Common myeloid progenitor, CD34-positive (primary cell): ENCODE measurements around the gene COQ8A.
"Not testable (repeated sequence)": the region's sequence is repeated elsewhere in the genome, so short reads cannot be mapped to it uniquely, and the experiment has no call there.

ENCODE experiments used
- CTCF ChIA-PET: fragments of 350-600 bp; sonication (Branson Sonifier 250); formaldehyde crosslinking; loops from one replicate; lab custom pipeline; 2021; ENCODE audit warnings: antibody characterized with exemption; lab: Charles Lee
- POLR2A ChIA-PET: fragments of 350-600 bp; sonication (Branson Sonifier 250); formaldehyde crosslinking; loops from one replicate; lab custom pipeline; 2021; ENCODE audit warnings: antibody characterized with exemption; lab: Charles Lee
- DNase-seq, 3 donors: peaks; one replicate each; pipeline versions ENCODE4 v3.0.0 to v3.0.0-alpha.2; 2013
- H3K27ac ChIP-seq, 2 experiments: 1 replicate in 1 of 2; 2 replicates in 1 of 2; pipeline ENCODE4 v1.7.0; 2013; ENCODE audit warnings: inconsistent platforms in 2 of 2, low read length in 2 of 2, mild to moderate bottlenecking in 2 of 2, low read depth in 1 of 2, moderate library complexity in 1 of 2; ENCODE audit not compliant: severe bottlenecking in 2 of 2, insufficient read depth in 1 of 2, poor library complexity in 1 of 2
- H3K27me3 ChIP-seq, 5 experiments: replicated peaks in 2 of 5; 1 replicate in 3 of 5; 2 replicates in 2 of 5; pipeline versions ENCODE4 v1.6.1 to v1.7.0; 2013; ENCODE audit warnings: low read length in 4 of 5, mild to moderate bottlenecking in 2 of 5, moderate library complexity in 2 of 5, inconsistent platforms in 1 of 5; ENCODE audit not compliant: insufficient read depth in 5 of 5, control insufficient read depth in 4 of 5
- H3K36me3 ChIP-seq, 4 experiments: 1 replicate in 2 of 4; 2 replicates in 2 of 4; pipeline versions ENCODE4 v1.6.1 to v1.7.0; 2013; ENCODE audit warnings: low read length in 3 of 4, control low read depth in 1 of 4, mild to moderate bottlenecking in 1 of 4; ENCODE audit not compliant: control insufficient read depth in 4 of 4, insufficient read depth in 4 of 4
- H3K4me1 ChIP-seq, 4 experiments: 1 replicate in 3 of 4; 2 replicates in 1 of 4; pipeline versions ENCODE4 v1.6.1 to v1.7.1; 2013; ENCODE audit warnings: low read length in 3 of 4, mild to moderate bottlenecking in 3 of 4, control low read depth in 1 of 4, inconsistent platforms in 1 of 4, moderate library complexity in 1 of 4; ENCODE audit not compliant: control insufficient read depth in 4 of 4, insufficient read depth in 4 of 4; ENCODE audit errors: control extremely low read depth in 1 of 4
- H3K4me3 ChIP-seq, 7 experiments: 1 replicate in 4 of 7; 2 replicates in 3 of 7; pipeline versions ENCODE4 v1.5.1 to v1.7.0; 2013; ENCODE audit warnings: mild to moderate bottlenecking in 7 of 7, low read length in 6 of 7, moderate library complexity in 6 of 7, inconsistent platforms in 2 of 7, low read depth in 2 of 7, control low read depth in 1 of 7; ENCODE audit not compliant: insufficient read depth in 4 of 7, control insufficient read depth in 1 of 7; ENCODE audit errors: extremely low read depth in 1 of 7
- H3K9me3 ChIP-seq, 5 experiments: 1 replicate in 4 of 5; 2 replicates in 1 of 5; pipeline versions ENCODE4 v1.6.1 to v1.7.1; 2013; ENCODE audit warnings: low read length in 4 of 5, mild to moderate bottlenecking in 2 of 5, inconsistent platforms in 1 of 5, low read depth in 1 of 5, moderate library complexity in 1 of 5; ENCODE audit not compliant: control insufficient read depth in 4 of 5, insufficient read depth in 2 of 5; ENCODE audit errors: control extremely low read depth in 1 of 5
- WGBS: methylation state at CpG from one replicate; pipeline ENCODE4 v1.1.5; 2013; ENCODE audit not compliant: insufficient coverage; 5-methylcytosine and 5-hydroxymethylcytosine counted together

The COQ8A gene

DNA sequence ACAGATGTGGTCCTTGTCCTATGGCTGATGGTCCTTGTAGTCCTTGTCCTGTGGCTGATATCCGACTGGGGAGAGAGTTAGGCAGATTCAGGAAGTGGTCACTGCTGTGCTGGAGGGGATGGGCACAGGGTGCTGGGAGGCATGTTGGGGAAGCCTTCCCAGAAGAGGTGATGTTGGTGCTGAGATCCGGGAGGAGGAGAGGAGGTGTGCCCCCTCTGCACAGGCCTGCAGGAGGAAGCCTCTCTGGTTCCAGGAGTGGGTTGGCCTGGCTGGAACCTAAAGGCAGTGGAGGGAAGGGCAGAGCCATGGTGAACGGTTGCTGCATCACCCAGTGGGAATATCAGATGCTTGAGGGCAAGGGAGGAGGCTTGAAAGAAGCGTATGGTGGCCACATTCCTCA, 14.7 kb downstream of the COQ8A start:
- ChIA-PET CTCF (interaction anchor here (1.1 kb wide), 1 partner anchor 14 kb away, joined by 3 read pairs; no protein-coding TSS in a partner anchor), POLR2A (no interaction called here)
- peak overlapping the region in 1 of 7 experiments; percentile 7 for H3K4me3 ChIP-seq
- peaks cover 0 to 21% (median 5%) of the 10 kb centered on the region in 4 experiments for H3K4me1 ChIP-seq
- WGBS: 82% methylated on average over 4 of the region's 4 CpGs
- peaks cover 0 to 10% (median 7%) of the 10 kb centered on the region in 4 experiments for H3K36me3 ChIP-seq
- DNase-seq: no peak
- peaks cover 0 to 4% (median 0%) of the 10 kb centered on the region in 5 experiments for H3K9me3 ChIP-seq
- no peaks in the 10 kb centered on the region for H3K27me3 ChIP-seq
- no peak overlapping the region for H3K27ac ChIP-seq

DNA sequence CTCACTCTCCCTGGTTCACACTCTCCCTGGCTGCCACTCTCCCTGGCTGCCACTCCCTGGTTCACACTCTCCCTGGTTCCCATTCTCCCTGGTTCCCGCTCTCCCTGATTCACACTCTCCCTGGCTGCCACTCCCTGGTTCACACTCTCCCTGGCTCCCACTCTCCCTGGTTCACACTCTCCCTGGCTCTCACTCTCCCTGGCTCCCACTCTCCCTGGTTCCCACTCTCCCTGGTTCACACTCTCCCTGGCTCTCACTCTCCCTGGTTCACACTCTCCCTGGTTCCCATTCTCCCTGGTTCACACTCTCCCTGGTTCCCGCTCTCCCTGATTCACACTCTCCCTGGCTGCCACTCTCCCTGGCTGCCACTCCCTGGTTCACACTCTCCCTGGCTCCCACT, 15.8 kb downstream of the COQ8A start:
- H3K27ac ChIP-seq, DNase-seq, H3K9me3 ChIP-seq, H3K27me3 ChIP-seq, CTCF ChIA-PET, POLR2A ChIA-PET, H3K4me3 ChIP-seq: not testable (repeated sequence)
- Histone ChIP-seq H3K36me3 (peaks cover 0 to 12% (median 8%) of the 10 kb centered on the region in 4 experiments), H3K4me1 (peaks cover 0 to 21% (median 5%) of the 10 kb centered on the region in 4 experiments)
- 100% methylated on average over 1 of the region's 2 CpGs for WGBS

DNA sequence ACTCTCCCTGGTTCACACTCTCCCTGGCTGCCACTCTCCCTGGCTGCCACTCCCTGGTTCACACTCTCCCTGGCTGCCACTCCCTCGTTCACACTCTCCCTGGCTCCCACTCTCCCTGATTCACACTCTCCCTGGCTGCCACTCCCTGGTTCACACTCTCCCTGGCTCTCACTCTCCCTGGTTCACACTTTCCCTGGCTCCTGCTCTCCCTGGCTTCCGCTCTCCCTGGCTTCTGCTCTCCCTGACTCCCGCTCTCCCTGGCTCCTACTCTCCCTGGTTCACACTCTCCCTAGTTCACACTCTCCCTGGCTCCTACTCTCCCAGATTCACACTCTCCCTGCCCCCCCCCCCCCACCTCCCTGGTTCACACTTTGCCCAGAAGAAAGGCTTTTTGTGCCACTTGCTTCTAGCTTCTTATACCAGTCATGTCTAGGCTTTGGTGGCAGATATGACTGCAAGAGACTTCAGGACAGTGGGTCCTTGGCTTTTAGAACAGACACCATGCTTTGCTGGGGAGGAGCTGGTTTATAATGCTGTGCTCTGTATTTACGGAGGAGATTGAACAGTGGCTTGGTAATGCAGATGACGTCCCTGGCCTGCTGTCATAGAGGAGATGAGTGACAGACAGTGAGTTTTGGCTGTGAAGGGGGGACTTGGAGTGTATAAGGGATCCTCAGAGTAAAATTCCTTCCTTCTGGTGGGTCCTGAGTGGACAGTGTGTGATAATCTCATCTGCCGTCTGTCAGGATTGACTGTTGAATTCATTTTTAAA, 17.0 kb downstream of the COQ8A start:
- CTCF ChIA-PET: no interaction called here
- Histone ChIP-seq H3K9me3 (peaks cover 0 to 4% (median 0%) of the 10 kb centered on the region in 5 experiments), H3K4me1 (peaks cover 0 to 10% (median 1%) of the 10 kb centered on the region in 4 experiments), H3K27me3 (no peaks in the 10 kb centered on the region), H3K36me3 (peaks cover 0 to 20% (median 10%) of the 10 kb centered on the region in 4 experiments), H3K27ac (no peak overlapping the region), H3K4me3 (no peak overlapping the region)
- no peak for DNase-seq
- 100% methylated on average over 4 of the region's 6 CpGs for WGBS
- POLR2A ChIA-PET: no interaction called here

- 91% methylated on average over 9 of the region's 11 CpGs for WGBS
- POLR2A ChIA-PET: no interaction called here
- Histone ChIP-seq H3K4me1 (peaks cover 0 to 7% (median 1%) of the 10 kb centered on the region in 4 experiments), H3K27me3 (no peaks in the 10 kb centered on the region), H3K36me3 (peaks cover 0 to 26% (median 12%) of the 10 kb centered on the region in 4 experiments), H3K27ac (no peak overlapping the region), H3K9me3 (peaks cover 0 to 4% (median 0%) of the 10 kb centered on the region in 5 experiments), H3K4me3 (no peak overlapping the region)
- CTCF ChIA-PET: no interaction called here
- no peak for DNase-seq
These were observed 17.6 kb downstream of the COQ8A start for GRCh38 chr1:226957714-226958113.

DNA sequence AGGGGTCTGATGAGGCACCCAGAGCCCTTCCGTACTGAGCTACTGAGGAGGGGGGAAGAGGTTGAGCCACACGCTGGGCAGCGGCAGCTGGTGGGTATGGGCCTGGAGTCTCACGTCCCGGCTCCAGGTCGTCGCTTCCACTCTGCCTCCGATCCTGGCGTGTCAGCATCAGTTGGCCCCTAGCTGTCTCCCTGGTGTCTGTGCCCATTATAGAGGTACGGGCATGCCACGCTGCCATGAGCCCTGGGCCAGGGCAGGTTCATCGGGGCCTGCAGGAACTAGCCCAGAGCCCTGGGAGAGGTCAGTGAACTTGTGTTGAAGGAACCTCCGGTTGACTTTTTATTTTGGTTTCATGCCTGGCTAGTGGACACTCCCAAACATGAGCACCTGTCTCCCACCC, 18.2 kb downstream of the COQ8A start:
- H3K27ac ChIP-seq: no peak overlapping the region
- H3K4me3 ChIP-seq: no peak overlapping the region
- H3K9me3 ChIP-seq: peaks cover 0 to 4% (median 0%) of the 10 kb centered on the region in 5 experiments
- peaks cover 0 to 7% (median 4%) of the 10 kb centered on the region in 4 experiments for H3K4me1 ChIP-seq
- H3K27me3 ChIP-seq: no peaks in the 10 kb centered on the region
- H3K36me3 ChIP-seq: peaks cover 0 to 29% (median 15%) of the 10 kb centered on the region in 4 experiments
- ChIA-PET CTCF (interaction anchor here (1.3 kb wide), 1 partner anchor 50 kb away, joined by 4 read pairs; no protein-coding TSS in a partner anchor), POLR2A (no interaction called here)
- DNase-seq: no peak
- WGBS: 95% methylated on average over 7 of the region's 13 CpGs

DNA sequence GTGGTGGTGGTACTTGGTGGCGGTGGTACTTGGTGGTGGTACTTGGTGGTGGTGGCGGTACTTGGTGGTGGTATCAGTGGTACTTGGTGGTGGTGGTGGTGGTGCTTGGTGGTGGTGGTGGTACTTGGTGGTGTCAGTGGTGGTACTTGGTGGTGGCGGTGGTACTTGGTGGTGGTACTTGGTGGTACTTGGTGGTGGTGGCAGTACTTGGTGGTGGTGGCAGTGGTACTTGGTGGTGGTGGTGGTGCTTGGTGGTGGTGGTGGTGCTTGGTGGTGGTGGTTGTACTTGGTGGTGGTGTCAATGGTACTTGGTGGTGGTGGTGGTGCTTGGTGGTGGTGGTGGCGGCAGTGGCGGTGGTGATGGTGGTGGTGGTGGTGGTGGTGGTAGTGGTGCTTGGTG, 20.2 kb downstream of the COQ8A start:
- CTCF ChIA-PET: no interaction called here
- WGBS: no CpG with 5 or more reads among the region's 5 CpGs
- peaks cover 0 to 14% (median 5%) of the 10 kb centered on the region in 4 experiments for H3K4me1 ChIP-seq
- peak in 1 of 3 donors; percentile 34 for DNase-seq
- no peaks in the 10 kb centered on the region for H3K27me3 ChIP-seq
- H3K9me3 ChIP-seq: peaks cover 0 to 2% (median 0%) of the 10 kb centered on the region in 5 experiments
- H3K4me3 ChIP-seq: no peak overlapping the region
- POLR2A ChIA-PET: no interaction called here
- no peak overlapping the region for H3K27ac ChIP-seq
- H3K36me3 ChIP-seq: peaks cover 2 to 37% (median 14%) of the 10 kb centered on the region in 4 experiments
